Left ventricle myocardium inferior (tissue), 1 donor: ENCODE results near the gene ANAPC2. TPM values are rescaled to one million over a fixed set of nuclear protein-coding genes. Genes with fewer than 3 reads are reported as not detected.

Source experiments
- DNase-seq: peaks from one replicate; pipeline ENCODE4 v3.0.0-alpha.2; 2020
- H3K27ac ChIP-seq: fragments of 200-600 bp; replicated peaks from 2 replicates; pipeline ENCODE4 v1.8.0; 2021
- H3K27me3 ChIP-seq: fragments of 200-600 bp; 2 replicates; pipeline ENCODE4 v1.8.0; 2021; ENCODE audit warnings: low read depth
- H3K36me3 ChIP-seq: fragments of 200-600 bp; 2 replicates; pipeline ENCODE4 v1.8.0; 2021
- H3K4me1 ChIP-seq: fragments of 200-600 bp; 2 replicates; pipeline ENCODE4 v1.8.0; 2021
- H3K4me3 ChIP-seq: fragments of 200-600 bp; 2 replicates; pipeline ENCODE4 v1.8.0; 2021; ENCODE audit warnings: mild to moderate bottlenecking, moderate library complexity
- H3K9me3 ChIP-seq: fragments of 200-600 bp; replicated peaks from 2 replicates; pipeline ENCODE4 v1.8.0; 2021
- intact Hi-C: fragments of 100-400 bp; cut with micrococcal nuclease; formaldehyde crosslinking; loops from one replicate; pipeline ENCODE4 v1.11.0; 2022
- total RNA-seq: library from RNA; stranded (reverse); fragmentation: NEBNext Ultra II Directional; extraction: Animal tissue kit (Norgen Biotek cat#: 25700); gene quantifications from one replicate; pipeline ENCODE4 v1.2.1, GENCODE V29; 2021
- TF ChIP-seq, protein P1 (sequence below): fragments of 200-600 bp; IDR thresholded peaks from 2 replicates; pipeline ENCODE4 v1.8.0; 2021; ENCODE audit warnings: antibody characterized with exemption, mild to moderate bottlenecking, borderline replicate concordance
- donor health status: DM: no; HTN: yes; CAD: no; lungs with severe emphysema.

The ANAPC2 gene
- total RNA-seq, 1 donor from 2014 or later = 34.7 TPM

DNA sequence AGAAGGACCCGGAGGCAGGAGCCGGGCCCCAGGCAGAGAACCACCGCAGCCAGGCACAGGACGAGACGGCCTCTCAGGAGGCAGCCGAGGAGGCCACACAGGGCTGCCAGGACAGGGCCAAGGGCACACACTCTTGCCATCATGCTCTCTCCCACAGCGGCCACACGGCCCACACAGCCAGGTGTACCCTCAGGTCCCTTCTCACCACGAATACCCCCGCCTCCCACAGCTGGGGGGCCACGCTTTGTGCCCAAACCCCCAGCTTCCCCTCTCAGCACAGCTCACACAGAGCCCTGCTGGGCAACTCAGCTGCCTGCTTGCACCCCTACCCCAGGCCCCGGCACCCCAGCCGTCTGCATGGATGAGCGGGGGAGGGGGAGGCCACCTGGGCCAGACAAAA is 5.4 kb upstream of the ANAPC2 start:
- Histone ChIP-seq H3K9me3 (no peaks in the 10 kb centered on the region), H3K4me1 (peaks cover 91% of the 10 kb centered on the region), H3K36me3 (peaks cover 29% of the 10 kb centered on the region), H3K27ac (peak overlapping the region; percentile 92), H3K27me3 (no peaks in the 10 kb centered on the region), H3K4me3 (peak overlapping the region; percentile 51)
- DNase-seq = no peak
- TF ChIP-seq, protein P1, sequence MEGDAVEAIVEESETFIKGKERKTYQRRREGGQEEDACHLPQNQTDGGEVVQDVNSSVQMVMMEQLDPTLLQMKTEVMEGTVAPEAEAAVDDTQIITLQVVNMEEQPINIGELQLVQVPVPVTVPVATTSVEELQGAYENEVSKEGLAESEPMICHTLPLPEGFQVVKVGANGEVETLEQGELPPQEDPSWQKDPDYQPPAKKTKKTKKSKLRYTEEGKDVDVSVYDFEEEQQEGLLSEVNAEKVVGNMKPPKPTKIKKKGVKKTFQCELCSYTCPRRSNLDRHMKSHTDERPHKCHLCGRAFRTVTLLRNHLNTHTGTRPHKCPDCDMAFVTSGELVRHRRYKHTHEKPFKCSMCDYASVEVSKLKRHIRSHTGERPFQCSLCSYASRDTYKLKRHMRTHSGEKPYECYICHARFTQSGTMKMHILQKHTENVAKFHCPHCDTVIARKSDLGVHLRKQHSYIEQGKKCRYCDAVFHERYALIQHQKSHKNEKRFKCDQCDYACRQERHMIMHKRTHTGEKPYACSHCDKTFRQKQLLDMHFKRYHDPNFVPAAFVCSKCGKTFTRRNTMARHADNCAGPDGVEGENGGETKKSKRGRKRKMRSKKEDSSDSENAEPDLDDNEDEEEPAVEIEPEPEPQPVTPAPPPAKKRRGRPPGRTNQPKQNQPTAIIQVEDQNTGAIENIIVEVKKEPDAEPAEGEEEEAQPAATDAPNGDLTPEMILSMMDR = no peak
- intact Hi-C loops = no loop called here

DNA sequence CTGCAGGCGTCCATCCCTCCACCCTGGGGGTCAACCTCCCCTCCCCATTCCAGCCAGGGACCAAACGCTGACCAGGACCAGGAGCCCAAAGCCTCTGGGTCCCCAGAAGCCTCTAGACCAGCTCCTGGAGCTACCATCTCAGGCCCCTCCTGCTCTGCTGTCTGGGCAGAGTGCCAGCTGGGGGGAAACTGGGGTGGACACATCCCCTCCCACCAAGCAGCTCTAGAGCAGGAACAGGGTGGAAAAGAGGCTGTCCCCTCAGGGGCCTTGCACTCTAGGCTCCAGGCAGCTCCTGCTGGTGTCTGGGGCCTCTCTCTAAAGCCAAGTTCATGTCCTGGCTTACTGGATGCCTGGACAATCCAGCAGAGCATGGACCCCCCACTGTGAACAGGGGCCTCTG is 4.5 kb upstream of the ANAPC2 start:
- DNase-seq = no peak
- Histone ChIP-seq H3K27ac (peak overlapping the region; percentile 92), H3K27me3 (no peaks in the 10 kb centered on the region), H3K4me1 (peaks cover 89% of the 10 kb centered on the region), H3K4me3 (no peak overlapping the region), H3K36me3 (peaks cover 29% of the 10 kb centered on the region), H3K9me3 (no peaks in the 10 kb centered on the region)
- intact Hi-C loops = no loop called here
- TF ChIP-seq, protein P1 = no peak

DNA sequence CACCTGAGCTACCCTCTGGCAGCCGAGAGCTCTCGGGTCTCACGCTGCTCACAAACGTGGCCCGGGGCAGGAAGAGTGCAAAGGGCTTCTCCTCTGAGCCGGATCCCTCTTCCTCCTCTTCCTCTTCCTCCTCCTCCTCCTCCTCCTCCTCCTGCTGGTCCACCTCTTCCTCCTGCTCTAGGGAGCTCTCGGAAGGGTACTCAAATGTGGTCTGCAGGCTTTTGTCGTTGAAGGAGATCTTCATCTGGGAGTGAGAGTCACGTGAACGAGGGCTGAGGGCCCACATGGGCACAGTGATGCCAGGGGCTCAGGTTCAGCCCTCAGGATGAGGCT is 4.1 kb upstream of the ANAPC2 start:
- peaks cover 89% of the 10 kb centered on the region for H3K4me1 ChIP-seq
- no peaks in the 10 kb centered on the region for H3K9me3 ChIP-seq
- intact Hi-C loops = no loop called here
- DNase-seq = no peak
- H3K27ac ChIP-seq = peak overlapping the region; percentile 92
- TF ChIP-seq, protein P1 = no peak
- peaks cover 30% of the 10 kb centered on the region for H3K36me3 ChIP-seq
- H3K4me3 ChIP-seq = no peak overlapping the region
- no peaks in the 10 kb centered on the region for H3K27me3 ChIP-seq

DNA sequence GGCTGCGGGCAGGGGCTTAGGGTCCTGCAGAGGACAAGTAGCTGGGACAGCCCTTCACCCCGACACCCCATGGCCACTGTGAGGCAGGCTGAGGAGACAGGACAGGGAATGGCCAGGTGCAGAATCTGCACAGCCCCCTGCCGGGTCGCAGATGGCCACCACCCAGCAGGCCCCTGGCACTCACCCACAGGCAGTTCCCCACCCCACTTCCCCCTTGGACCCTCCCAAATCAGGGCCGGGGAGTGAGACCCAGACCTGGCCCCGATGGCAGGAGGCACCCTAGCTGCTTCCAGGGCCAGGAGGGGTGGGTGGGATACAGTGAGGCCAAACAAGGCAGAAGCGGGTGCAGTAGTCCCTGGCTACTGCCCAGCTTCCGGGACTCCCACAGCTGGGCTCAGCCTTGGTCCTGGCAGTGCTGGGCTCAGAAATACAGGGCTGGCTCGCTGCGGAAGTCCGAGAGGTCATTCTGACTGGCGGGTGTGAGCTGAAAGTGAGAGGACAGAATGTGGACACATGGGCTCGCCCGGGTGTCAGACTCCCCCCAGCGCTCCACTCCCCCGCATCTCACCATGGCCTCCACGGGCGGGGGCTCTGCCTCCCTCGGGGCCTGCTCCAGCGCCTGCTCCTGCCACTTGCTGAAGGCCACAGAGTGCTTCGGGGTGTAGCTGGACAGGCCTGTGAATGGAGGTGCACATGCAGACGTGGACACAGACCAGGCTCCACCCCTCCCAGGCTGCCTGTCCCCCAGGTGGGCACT is 3.5 kb upstream of the ANAPC2 start:
- no peaks in the 10 kb centered on the region for H3K9me3 ChIP-seq
- H3K27me3 ChIP-seq = no peaks in the 10 kb centered on the region
- H3K36me3 ChIP-seq = peaks cover 35% of the 10 kb centered on the region
- intact Hi-C loops = no loop called here
- H3K27ac ChIP-seq = peak overlapping the region; percentile 100
- TF ChIP-seq, protein P1 = no peak
- no peak overlapping the region for H3K4me3 ChIP-seq
- DNase-seq = no peak
- peaks cover 89% of the 10 kb centered on the region for H3K4me1 ChIP-seq

DNA sequence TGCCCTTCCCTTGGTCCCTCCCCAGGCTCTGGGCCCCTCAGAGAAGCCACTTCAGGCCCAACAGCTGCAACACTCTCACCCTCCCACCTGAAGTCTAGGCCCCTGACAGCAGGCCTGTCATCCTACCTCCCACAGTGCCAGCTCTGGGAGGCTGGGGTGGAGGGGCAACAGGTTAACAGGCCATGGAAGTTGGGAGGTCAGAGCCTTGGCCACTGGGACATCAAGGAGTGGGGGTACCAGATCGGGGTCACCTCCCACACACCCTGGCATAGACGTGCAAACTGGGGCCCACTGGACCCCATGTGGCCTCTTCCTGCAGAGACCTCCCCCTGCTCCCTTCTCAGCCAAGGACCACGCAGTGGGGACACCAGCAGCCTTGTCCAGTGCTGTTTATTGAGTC is 2.9 kb upstream of the ANAPC2 start:
- TF ChIP-seq, protein P1 = no peak
- H3K9me3 ChIP-seq = no peaks in the 10 kb centered on the region
- H3K4me1 ChIP-seq = peaks cover 89% of the 10 kb centered on the region
- H3K27ac ChIP-seq = peak overlapping the region; percentile 100
- no peak for DNase-seq
- H3K4me3 ChIP-seq = no peak overlapping the region
- H3K27me3 ChIP-seq = no peaks in the 10 kb centered on the region
- intact Hi-C loops = no loop called here
- H3K36me3 ChIP-seq = peaks cover 38% of the 10 kb centered on the region
